ENCODE data around the gene TLR9. TPM values are rescaled to one million over a fixed set of nuclear protein-coding genes. Genes with fewer than 3 reads are reported as not detected.
A peak's percentile ranks its signal among the peaks of the same experiment; 100 is the strongest.

The TLR9 gene
- polyA plus RNA-seq, 1 of the 3 experiments (the other 2 are of a cell fraction): 0.12 TPM

DNA sequence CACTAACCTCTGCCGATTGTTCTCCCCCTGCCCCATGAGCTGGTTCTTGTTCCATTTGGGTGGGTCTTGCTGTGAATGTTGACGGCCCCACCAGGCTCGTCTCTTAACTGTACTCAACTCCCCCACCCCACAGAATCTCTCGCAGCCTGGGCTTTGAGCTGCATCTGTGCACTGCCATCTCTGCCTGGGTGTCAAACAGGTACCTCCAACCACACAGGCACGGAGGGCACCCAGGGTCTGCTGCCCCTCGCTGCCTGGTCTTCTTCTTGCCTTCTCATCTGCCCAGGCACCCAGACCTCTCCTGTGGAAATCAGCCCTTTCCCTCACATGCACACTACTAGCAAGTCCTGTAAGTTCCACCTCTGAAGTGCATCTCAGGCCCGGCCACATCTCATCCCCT, 10.1 kb downstream of the TLR9 start:
- H3K4me1 ChIP-seq (ENCODE audit: control insufficient read depth in 1 of 2, insufficient read depth in 2 of 2, low read depth in 1 of 2, low read length in 1 of 2): peaks cover 10 to 19% of the 10 kb centered on the region in 2 experiments; a peak in 3 of 4 replicates
- H3K4me3 ChIP-seq (ENCODE audit: low read depth in 2 of 2, low read length in 1 of 2): no peak overlapping the region
- no peaks in the 10 kb centered on the region for H3K79me2 ChIP-seq (ENCODE audit: insufficient read depth)
- H3K4me2 ChIP-seq: no peak overlapping the region
- H4K20me1 ChIP-seq (ENCODE audit: insufficient read depth): no peaks in the 10 kb centered on the region
- no peaks in the 10 kb centered on the region for H3K9me3 ChIP-seq
- WGBS (ENCODE audit: low lambda C conversion rate): 97% methylated on average over 7 of the region's 7 CpGs
- H2AFZ ChIP-seq (ENCODE audit: low read depth): no peak overlapping the region
- peaks cover 38 to 48% of the 10 kb centered on the region in 2 experiments for H3K36me3 ChIP-seq (replicated peaks in 1 of 2; ENCODE audit: control insufficient read depth in 1 of 2, insufficient read depth in 2 of 2, low read length in 1 of 2)
- no peaks in the 10 kb centered on the region for H3K27me3 ChIP-seq (ENCODE audit: insufficient read depth)
- H3F3A ChIP-seq (replicated peaks; ENCODE audit: insufficient read depth): peaks cover 15% of the 10 kb centered on the region
- TF ChIP-seq RAD21 (IDR thresholded peaks at IDR 0.05; ENCODE audit: low read length) (no peak), SMC3 (IDR thresholded peaks at IDR 0.05; ENCODE audit: low read depth, low read length) (no peak), TAF1 (IDR thresholded peaks at IDR 0.05; ENCODE audit: borderline replicate concordance, low read depth, low read length) (no peak), POLR2AphosphoS5 (IDR thresholded peaks at IDR 0.05; ENCODE audit: low read depth, low read length) (no peak), RXRA (IDR thresholded peaks at IDR 0.05; ENCODE audit: borderline replicate concordance, low read depth) (no peak)
- TF ChIP-seq, protein P1, sequence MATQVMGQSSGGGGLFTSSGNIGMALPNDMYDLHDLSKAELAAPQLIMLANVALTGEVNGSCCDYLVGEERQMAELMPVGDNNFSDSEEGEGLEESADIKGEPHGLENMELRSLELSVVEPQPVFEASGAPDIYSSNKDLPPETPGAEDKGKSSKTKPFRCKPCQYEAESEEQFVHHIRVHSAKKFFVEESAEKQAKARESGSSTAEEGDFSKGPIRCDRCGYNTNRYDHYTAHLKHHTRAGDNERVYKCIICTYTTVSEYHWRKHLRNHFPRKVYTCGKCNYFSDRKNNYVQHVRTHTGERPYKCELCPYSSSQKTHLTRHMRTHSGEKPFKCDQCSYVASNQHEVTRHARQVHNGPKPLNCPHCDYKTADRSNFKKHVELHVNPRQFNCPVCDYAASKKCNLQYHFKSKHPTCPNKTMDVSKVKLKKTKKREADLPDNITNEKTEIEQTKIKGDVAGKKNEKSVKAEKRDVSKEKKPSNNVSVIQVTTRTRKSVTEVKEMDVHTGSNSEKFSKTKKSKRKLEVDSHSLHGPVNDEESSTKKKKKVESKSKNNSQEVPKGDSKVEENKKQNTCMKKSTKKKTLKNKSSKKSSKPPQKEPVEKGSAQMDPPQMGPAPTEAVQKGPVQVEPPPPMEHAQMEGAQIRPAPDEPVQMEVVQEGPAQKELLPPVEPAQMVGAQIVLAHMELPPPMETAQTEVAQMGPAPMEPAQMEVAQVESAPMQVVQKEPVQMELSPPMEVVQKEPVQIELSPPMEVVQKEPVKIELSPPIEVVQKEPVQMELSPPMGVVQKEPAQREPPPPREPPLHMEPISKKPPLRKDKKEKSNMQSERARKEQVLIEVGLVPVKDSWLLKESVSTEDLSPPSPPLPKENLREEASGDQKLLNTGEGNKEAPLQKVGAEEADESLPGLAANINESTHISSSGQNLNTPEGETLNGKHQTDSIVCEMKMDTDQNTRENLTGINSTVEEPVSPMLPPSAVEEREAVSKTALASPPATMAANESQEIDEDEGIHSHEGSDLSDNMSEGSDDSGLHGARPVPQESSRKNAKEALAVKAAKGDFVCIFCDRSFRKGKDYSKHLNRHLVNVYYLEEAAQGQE (IDR thresholded peaks at IDR 0.05; ENCODE audit: low read depth, low read length): no peak
- TF ChIP-seq, protein P2, sequence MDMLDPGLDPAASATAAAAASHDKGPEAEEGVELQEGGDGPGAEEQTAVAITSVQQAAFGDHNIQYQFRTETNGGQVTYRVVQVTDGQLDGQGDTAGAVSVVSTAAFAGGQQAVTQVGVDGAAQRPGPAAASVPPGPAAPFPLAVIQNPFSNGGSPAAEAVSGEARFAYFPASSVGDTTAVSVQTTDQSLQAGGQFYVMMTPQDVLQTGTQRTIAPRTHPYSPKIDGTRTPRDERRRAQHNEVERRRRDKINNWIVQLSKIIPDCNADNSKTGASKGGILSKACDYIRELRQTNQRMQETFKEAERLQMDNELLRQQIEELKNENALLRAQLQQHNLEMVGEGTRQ (IDR thresholded peaks at IDR 0.05; ENCODE audit: borderline replicate concordance, low read depth, low read length): no peak
- H3K9ac ChIP-seq: no peak overlapping the region
- H3K27ac ChIP-seq (ENCODE audit: low read depth in 2 of 2, low read length in 1 of 2): no peak overlapping the region
- H3K9me2 ChIP-seq: no peaks in the 10 kb centered on the region
- no peak for DNase-seq
- ChIA-PET CTCF (interaction anchor here (0.8 to 16.1 kb wide), 3 partner anchors 16 to 231 kb away, joined by 3 to 257 read pairs (median 4); partner anchors contain the start of gene TWF2), POLR2A (no interaction called here)

DNA sequence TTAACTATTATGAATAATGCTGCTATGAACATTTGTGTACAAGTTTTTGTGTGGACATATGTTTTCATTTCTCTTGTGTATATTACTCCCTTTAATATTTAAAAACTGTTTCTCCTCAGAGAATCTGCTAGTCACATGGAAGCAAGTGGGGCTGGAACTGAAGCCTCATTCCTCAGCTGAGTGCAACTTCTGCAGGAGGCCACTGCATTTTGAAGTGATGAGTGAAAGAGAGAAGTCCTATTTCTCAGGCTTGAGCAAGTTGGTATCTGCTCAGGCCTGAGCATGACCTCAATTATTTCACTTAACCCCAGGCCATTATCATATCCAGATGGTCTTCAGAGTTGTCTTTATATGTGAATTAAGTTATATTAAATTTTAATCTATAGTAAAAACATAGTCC, 11.5 kb downstream of the TLR9 start:
- ChIA-PET CTCF (interaction anchor here (1.1 to 16.1 kb wide), 3 partner anchors 8 to 30 kb away, joined by 3 to 257 read pairs (median 3); partner anchors contain the start of gene TWF2), POLR2A (no interaction called here)
- TF ChIP-seq, protein P3, sequence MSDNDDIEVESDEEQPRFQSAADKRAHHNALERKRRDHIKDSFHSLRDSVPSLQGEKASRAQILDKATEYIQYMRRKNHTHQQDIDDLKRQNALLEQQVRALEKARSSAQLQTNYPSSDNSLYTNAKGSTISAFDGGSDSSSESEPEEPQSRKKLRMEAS (IDR thresholded peaks at IDR 0.05; ENCODE audit: low read depth): no peak
- peak; percentile 7; the same call in 1 of the 2 replicates for TF ChIP-seq TCF12 (IDR thresholded peaks at IDR 0.05)
- Histone ChIP-seq H3K4me2 (no peak overlapping the region), H4K20me1 (ENCODE audit: insufficient read depth) (no peaks in the 10 kb centered on the region), H2AFZ (ENCODE audit: low read depth) (no peak overlapping the region), H3K27ac (ENCODE audit: low read depth in 2 of 2, low read length in 1 of 2) (no peak overlapping the region), H3K27me3 (ENCODE audit: insufficient read depth) (no peaks in the 10 kb centered on the region), H3K9me3 (no peaks in the 10 kb centered on the region), H3K79me2 (ENCODE audit: insufficient read depth) (no peaks in the 10 kb centered on the region), H3F3A (replicated peaks; ENCODE audit: insufficient read depth) (peaks cover 15% of the 10 kb centered on the region), H3K9me2 (no peaks in the 10 kb centered on the region), H3K9ac (no peak overlapping the region), H3K4me3 (ENCODE audit: low read depth in 2 of 2, low read length in 1 of 2) (no peak overlapping the region), H3K36me3 (replicated peaks in 1 of 2; ENCODE audit: control insufficient read depth in 1 of 2, insufficient read depth in 2 of 2, low read length in 1 of 2) (peaks cover 48 to 56% of the 10 kb centered on the region in 2 experiments), H3K4me1 (ENCODE audit: control insufficient read depth in 1 of 2, insufficient read depth in 2 of 2, low read depth in 1 of 2, low read length in 1 of 2) (peaks cover 10 to 19% of the 10 kb centered on the region in 2 experiments; a peak in 3 of 4 replicates)
- DNase-seq: no peak
